SW 1271 (cell line): ENCODE data around the gene ZNF106.

ENCODE experiments used
- DNase-seq, 2 experiments: peaks; one replicate each; lab custom pipeline; 2025; lab: John Stamatoyannopoulos, UW

ZNF106 gene

DNA sequence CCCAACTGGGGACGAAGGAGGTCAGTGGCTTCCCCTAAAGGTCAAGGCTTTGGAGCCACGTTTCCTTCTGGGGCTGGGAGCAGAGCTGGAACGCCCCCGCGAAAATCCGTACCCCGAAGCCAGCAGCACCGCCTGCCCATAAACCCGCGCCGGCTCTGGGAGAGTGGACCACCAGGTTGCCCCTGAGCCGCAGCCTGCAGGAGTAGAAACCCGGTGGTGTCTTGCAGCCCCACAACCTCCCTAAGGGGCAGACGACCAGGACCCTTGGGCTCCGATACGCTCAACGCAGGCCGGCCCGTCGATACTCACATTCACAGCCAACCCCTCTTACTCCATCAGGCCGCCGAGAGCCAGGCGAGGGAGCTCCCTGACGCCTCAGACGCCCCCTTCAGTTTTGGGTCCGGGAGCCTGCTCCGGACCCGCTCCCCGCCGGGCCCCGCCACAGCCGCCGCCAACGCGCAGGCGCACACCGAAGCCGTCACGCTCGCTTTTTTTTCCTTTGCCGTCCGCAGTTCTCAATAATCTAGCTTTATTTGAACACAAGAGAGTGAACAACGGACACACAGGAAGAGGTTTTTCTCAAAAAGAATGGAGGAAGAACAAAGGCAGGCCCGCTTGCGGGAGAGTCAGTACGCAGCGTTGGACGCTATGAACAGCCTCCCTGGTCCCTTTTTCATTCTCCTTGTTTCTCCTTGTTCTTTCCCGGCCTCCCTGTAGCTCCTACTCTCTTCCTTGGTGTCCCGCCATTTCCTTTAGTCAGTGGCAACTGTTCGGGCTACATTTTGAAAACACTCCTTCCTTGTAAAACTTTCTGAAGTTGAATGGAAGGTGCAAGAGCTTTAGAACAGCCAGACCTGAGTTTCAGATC is at the start of gene ZNF106:
Gene ZNF106 (minus strand): TSS at position 471 of the 868 bp plus-strand sequence. CDS start 18,852 bp downstream, outside the sequence.
- peak; percentile 60 to 84 for DNase-seq

DNA sequence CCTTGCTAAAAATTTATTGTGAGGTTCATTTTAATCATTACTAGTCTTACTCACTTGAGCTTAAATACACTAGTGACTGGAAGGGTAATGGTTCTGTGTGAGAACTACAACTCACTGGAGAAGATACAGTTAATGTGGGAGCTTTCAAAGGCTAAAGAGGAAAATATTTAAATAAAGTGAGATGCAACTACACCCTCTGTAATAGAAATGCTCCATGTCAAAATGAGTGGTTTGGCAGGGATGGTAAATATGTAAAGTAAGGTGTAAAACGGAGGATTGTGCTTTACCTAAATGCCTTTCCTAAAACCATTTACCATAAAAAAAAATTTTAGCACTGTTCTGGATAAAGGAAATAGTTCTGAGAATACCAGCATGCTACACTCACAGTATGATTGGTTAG is 42.3 kb upstream of the ZNF106 start:
- DNase-seq: no peak

DNA sequence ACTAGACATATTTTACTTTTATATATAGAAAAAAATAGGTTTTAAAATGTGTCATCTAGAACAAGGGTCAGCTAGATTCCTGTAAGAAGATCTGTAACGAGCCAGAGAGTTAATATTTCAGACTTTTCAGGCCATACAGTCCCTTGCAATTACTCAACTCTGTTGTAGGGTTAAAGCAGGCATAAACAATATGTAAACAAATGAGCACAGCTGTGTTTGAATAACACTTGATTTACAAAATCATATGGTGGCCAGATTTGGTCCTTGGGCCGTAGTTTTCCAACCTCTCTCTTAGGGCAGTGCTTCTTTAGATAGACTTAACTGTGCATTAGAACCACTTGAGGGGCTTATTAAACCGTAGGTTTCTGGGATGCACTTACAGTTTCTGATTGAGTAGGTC is 38.0 kb upstream of the ZNF106 start:
- DNase-seq: no peak

DNA sequence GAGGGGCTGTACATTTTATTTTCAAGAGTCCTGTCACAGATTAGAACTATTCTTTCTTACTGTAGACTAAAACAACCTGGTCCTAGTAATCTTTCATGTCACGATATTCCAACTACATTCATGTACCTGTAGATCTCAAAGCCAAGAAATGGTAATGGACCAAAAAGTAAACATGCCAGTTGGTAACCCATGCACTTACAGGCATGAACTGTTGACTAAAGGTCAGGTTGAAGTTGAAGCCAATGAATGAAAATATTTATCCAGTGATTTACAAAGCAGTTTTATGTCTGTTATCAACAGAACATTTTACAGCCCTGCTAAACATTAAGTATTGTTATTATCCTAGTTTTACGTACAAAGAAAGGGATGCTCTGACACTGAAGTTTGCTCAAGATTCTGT is 32.4 kb upstream of the ZNF106 start:
- no peak for DNase-seq

DNA sequence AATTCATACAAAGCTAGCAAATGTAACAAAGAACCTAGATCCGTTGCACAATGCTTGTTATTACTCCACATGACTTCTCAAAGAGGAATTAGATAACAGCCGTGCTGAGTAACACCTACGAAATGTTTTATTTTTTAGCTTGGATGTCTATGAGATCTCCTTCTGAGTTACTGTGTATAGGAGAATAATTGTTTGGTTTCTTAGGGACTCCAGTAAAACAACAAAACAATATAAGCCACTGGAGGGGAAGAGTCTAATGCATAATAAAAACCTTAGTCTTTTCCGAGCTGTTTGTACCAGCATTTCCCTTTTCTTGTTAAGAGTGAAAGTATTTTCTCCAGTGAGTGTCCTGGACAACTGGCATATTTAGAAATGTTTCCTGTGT is 20.1 kb upstream of the ZNF106 start:
- DNase-seq: peak in 1 of 2 experiments; percentile 16

DNA sequence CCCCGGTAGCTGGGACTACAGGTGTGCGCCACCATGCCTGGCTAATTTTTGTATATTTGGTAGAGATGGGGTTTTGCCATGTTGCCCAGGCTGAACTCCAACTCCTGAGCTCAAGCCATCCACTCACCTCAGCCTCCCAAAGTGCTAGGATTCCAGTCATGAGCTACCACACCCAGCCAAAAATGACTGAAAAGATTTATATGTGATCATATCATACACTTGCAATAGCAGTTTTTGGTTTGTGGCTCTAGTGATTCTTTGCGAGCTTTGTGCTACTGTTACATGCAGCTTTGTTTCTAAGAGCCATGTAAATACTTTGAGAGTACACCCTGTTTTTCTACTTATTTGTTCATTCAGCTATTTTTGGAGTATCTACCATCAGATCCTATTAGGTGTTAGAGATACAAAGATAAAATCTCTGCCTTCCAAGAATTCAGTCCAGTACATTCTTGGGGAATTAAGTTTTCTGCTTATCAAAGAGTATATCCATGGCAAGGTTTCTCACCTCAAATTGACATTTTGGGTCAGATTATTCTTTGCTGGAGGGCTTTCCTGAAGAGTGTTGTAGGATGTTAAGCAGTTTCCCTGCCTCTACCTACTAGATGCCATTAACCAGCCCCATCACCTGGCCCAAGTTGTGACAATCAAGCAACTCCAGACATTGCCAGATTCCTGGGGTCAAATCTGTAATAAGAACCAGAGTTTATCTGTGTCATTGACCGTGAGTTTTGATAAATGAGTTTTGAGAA is 19.5 kb upstream of the ZNF106 start:
- DNase-seq: no peak

DNA sequence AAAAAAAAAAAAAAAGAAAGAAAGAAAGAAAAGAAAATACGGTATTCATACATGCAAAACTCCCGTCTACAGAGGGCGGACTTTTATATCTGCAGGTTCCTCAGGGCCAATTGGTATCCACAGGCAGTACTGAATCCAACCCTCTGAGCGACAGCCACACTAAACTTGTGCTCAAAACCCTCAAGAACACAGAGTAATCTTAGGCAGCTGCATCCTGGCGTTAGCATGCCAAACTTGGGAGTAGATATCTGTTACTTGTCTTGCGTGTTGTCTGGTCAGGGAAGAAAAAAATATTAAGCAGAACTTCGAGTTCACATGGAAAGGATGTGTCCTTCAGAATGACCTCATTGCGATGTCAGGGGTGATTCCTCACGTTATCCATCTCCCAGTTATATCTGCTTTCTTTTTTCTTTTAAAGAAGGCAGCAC is 17.3 kb upstream of the ZNF106 start:
- DNase-seq: no peak

DNA sequence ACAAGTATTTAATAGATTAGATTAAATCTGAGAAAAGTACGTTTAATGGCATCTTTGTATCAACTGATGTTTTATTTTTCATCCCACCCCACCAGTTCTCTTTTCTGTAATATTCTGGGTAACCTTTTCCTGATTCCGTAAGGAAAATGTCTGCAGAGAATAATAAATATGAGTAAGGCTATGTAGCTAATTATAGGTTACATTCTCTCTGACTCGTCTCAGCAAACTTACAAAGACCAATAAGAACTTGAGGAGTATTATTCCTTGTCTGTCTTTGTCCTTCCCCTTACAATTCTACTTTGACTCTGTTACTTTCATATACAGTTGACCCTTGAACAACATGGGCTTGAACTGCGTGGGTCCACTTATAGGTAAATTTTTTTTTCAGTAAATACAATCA is 16.6 kb upstream of the ZNF106 start:
- no peak for DNase-seq

DNA sequence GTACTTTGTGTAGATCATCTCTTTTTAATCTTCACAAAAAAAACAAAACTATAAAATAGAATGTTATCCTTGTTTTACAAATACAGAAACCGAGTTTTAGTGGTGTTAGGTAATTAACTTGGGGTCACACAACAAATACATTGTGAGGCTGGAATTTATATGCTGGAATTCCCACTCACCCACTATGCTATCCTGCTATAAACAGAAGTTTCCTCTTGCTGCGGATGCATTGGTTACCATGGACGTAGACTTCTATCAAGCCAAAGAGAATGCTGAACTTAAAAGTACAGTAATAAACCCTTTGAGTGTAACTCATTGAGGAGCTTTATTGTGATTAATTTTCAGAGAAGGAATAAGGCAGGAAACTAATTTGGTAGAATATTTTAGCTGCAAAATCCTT is 13.7 kb upstream of the ZNF106 start:
- DNase-seq: no peak

DNA sequence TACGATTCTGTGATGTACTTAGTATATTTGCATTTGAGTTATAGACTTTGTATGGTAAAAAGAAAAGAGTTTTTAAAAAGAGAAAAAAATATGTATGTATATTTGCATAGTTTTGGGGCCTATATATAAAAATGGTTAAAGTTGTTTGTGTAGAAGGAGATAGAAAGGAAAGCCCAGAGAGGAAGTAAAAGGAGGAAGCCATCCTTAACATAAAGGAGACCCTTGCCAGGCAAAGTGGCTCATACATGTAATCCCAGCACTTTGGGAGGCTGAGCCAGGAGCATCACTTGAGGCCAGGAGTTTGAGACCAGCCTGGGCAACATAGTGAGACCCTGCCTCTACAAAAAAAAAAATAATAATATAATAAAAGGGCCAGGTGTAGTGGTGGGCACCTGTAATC is 12.9 kb upstream of the ZNF106 start:
- DNase-seq: no peak

DNA sequence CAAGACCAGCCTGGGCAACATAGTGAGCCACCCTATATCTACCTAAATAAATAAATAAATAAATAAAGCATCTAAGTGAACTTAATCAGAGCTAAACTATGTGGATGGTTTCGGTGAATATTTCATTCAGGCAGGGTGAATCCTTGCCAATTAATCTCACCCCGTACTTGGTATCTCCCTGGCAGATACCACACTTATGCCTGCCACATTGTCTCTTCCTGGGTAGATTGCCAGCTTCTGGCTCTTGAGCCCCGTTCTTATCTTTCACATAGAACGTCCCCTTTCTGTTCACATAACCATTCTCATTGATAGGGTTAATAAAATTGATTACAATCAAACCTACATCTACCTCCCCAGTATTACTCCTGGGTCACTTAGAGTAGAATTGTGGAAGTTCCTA is 11.5 kb upstream of the ZNF106 start:
- no peak for DNase-seq

DNA sequence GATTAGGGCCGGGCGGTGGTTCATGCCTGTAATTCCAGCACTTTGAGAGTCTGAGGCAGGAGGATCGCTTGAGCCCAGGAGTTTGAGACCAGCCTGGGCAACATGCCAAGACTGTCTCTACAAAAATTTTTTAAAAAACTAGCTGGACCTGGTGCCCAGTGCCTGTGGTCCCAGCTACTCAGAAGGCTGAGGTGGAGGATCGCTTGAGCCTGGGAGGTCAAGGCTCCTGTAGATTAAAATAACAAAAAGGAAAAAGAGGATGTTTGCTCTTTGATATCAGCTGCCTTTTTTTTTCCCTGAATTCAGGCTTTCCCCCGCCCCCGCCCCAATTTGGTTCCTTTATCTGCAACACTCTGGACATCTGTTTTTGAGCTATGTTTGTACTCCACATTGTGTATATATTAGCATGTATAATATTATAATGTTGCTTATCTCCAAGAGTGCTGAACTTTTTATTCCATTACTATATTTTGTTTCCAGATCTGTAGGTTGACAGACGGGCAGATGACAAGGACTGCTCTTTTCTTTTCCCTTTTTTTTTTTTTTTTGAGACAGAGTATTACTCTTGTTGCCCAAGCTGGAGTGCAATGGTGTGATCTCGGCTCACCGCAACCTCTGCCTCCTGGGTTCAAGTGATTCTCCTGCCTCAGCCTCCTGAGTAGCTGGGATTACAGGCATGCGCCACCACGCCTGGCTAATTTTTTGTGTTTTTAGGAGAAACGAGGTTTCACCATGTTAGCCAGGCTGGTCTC is 9.1 kb upstream of the ZNF106 start:
- no peak for DNase-seq

DNA sequence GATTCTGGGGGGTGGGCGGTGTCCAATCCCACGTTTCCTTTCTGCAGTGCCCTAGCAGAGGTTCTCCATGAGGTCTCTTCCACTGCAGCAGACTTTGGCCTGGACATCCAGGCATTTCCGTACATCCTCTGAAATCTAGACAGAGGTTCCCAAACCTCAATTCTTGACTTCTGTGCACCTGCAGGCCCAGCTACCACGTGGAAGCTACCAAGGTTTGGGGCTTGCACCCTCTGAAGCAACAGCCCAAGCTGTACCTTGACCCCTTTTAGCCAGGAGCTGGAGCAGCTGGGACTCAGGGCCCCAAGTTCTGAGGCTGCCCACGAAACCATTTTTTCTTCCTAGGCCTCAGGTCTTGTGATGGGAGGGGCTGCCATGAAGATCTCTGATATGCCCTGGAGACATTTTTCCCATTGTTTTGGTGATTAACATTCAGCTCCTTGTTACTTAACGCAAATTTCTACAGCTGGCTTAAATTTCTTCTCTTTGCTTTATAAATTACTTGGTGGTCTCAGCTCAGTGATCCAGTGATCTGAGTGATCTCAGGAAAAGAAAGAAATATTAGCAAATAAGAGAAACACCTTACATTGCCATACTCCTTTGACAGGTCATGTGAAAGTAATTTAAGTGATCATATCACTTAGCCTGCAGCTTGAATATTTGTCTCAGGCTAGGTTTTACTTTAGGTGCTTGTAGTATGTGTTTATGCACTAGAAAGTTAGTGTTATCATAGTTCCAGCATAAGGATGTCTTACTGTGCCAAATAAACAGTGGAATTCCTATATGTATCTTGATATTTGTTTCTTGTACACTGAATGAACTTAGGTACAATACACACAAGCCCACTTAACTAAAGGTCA is 7.5 kb upstream of the ZNF106 start:
- DNase-seq: no peak

DNA sequence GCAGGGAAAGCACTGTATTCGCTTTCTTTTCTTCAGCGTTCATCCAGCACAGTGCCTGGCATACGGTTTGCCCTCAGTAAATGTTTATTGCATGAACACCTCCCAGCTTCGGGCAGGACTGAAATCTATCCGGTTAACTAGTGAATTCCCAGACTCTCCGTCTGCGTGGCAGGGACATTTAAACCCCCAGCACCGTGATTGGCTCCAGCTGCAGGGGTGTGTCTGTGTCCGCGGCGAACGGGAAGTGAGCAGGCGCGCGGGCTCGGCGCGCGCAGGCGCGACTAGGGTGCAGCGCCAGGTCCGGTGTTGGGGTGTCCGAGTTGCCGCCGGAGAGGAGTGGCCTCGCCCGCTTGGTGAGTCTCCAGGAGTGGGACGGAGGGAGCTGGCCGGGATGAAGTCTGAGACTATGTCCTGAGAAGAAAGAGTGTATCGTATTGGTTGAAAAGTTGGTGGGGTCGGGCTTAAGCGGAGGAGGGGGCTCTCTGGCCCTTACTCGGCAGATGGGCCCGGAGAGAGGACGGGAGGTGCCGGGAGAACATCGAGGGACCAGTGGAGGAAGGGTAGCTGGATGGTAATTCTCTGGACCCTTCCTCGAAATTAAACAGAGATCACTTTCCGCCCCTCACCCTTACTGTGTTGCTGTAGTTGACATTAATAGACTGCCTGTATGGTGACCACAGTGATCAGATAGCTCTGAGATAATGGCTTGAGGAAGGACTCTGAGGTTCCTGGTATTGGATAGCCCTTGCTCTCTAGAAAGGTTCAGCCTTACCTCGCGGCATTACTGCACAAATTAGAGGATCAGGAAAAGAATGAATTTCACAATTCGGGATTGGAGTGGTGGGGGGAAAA is 4.6 kb upstream of the ZNF106 start, which contains the start of gene SNAP23:
Gene SNAP23 (plus strand): TSS at position 274 of the 852 bp plus-strand sequence. CDS start 16,213 bp downstream, outside the sequence.
- DNase-seq: peak; percentile 71 to 85

DNA sequence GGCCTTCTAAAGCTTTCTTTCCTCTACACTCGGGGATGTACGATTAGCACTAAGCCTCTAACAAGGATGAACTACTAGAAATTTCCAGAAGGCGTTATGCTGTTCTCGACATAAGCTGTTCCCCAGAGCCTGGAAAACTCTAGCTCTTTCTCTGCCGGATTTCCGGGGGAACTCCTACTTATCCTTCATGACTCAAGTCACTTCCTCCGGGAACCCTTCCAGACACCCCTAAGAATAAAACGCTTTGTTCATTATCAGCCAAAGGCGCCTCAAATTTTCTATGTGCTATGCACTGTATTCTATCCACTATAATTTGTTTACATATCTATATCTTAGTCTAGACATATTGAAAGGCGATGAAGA is 4.0 kb upstream of the ZNF106 start:
- DNase-seq: peak in 1 of 2 experiments; percentile 26

DNA sequence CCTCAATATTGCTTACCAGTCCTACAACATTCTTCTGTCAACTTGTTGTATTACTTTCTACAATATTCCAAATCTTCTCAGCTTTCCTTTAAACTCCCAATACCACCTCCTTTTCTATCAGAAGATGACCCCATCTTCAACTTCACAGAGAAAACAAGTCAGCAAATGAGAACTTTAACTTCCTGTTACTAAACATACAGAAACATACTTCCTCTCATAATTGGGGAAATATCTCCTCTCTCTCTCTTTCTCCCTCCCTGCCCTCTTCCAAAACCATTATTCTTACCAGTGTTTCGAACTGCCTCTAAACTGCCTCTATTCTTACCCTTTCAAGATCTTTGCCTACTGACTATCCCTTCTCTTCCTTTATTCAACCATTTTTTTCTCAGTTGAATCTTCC is 2.7 kb upstream of the ZNF106 start:
- no peak for DNase-seq

DNA sequence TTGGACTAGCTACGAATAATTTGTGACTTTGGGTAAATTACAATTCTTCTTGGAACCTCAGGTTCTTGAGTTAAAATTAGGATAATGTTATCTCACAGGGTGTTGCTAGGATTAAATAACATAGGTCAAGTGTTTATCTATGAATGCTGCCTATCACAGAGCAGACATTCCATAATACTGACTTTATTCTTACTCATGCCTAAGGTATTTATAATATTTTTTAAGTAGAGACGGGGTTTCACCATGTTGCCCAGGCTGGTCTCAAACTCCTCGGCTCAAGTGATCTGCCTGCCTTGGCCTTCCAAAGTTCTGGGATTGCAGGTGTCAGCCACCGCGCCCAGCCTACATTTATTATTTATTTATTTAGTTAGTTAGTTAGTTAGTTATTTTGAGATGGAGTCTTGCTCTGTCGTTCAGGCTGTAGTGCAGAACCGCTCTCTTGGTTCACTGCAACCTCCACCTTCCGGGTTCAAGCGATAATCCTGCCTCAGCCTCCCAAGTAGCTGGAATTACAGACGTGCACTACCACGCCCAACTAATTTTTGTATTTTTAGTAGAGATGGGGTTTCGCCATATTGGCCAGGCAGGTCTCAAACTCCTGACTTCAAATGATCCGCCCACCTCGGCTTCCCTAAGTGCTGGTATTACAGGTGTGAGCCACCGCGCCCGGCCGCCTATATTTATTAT is 741 bp upstream of the ZNF106 start:
- peak in 1 of 2 experiments; percentile 46 for DNase-seq

DNA sequence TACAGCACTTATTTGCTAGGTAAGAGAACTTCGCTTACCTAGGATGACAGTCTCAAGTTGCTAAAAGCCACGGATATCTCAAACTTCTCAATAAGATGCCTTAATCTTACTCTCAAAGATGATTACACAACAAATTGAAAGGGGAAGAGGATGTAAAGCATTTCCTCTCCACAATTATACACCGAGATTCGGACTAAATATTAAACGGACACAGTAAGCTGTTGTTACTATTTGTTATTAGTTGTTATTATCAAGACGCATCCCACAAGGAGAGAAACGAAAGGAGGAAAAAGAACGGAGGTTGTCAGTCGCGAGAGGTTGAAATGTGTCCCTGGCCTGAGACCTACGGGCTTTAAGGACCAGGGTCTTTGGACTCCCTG is 660 bp downstream of the ZNF106 start:
- DNase-seq: no peak

DNA sequence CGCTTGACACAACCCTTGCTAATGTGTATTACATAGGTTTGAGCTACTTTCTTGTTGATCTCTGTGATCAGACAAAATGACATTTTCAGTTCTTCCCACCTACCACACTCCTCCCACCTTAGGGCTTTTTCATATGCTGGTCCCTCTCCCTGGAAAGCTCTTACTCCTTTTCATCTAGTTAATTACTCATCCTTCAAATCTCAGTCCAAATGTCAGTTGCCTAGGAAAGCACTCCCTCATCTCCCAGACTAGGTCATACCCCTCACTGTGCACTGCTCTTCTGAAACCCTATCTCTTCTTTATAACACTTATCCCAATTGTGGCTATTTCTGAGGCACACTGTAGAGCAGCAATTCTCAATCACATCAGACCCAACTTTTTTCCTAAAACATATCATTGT is 7.3 kb downstream of the ZNF106 start:
- no peak for DNase-seq

DNA sequence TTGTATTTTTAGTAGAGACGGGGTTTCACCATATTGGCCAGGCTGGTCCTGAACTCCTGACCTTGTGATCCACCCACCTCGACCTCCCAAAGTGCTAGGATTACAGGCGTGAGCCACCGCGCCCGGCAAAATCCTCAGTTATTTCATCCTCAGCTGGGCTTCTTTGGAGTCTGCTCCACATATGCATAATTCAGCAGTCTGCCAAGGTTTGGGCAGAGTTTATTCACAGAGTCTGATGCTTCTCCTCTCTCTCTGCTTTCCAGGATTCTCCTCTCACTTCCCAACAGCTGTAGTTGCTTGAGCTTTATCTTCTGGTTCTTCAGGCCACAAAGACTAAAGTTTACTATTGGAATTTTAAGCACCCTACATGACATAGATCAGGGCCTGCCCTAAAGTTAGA is 8.2 kb downstream of the ZNF106 start:
- DNase-seq: no peak
